Stimulated activated CD8-positive, alpha-beta memory T cell treated with anti-CD3 and anti-CD28 coated beads, Interleukin-15, amount 100 ng/mL, for 24 hours (primary cell): ENCODE results near the gene PLXNA4.
"Not testable (repeated sequence)": the region's sequence is repeated elsewhere in the genome, so short reads cannot be mapped to it uniquely, and the experiment has no call there.

ENCODE experiments used
- DNase-seq: peaks from one replicate; pipeline ENCODE4 v3.0.0-alpha.2; 2020; ENCODE audit warnings: low read depth

The PLXNA4 gene

GRCh38 chr7:132575982-132576720 lies at the start of gene PLXNA4:
Gene PLXNA4 (minus strand): TSS chr7:132576470. CDS start chr7:132508693, 67,777 bp downstream.
- no peak for DNase-seq

GRCh38 chr7:132625651-132626050 lies 49.4 kb upstream of the PLXNA4 start:
- DNase-seq, result no peak

GRCh38 chr7:132622081-132622480 lies 45.8 kb upstream of the PLXNA4 start:
- DNase-seq, result no peak

- no peak for DNase-seq
These were observed 43.7 kb upstream of the PLXNA4 start for GRCh38 chr7:132619967-132620366.

DNA sequence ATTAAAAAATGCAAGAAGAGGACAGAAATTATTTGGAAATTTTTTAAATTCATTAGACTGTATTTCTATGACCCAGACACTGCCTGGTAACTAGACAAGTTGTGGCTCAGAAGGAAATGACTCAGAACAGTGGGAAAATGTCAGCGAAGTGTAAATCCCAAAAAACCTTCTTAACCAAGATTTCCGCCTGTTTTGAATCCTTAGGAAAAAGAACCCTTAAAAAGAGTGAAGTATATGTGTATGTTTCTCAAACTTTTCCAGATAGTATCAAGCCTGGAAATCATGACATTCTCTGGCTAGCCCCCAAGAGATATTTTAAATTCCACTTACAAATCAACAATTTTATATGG lies 42.7 kb upstream of the PLXNA4 start:
- DNase-seq, result no peak

- DNase-seq, result no peak
These were observed 42.1 kb upstream of the PLXNA4 start for GRCh38 chr7:132618271-132618955.

DNA sequence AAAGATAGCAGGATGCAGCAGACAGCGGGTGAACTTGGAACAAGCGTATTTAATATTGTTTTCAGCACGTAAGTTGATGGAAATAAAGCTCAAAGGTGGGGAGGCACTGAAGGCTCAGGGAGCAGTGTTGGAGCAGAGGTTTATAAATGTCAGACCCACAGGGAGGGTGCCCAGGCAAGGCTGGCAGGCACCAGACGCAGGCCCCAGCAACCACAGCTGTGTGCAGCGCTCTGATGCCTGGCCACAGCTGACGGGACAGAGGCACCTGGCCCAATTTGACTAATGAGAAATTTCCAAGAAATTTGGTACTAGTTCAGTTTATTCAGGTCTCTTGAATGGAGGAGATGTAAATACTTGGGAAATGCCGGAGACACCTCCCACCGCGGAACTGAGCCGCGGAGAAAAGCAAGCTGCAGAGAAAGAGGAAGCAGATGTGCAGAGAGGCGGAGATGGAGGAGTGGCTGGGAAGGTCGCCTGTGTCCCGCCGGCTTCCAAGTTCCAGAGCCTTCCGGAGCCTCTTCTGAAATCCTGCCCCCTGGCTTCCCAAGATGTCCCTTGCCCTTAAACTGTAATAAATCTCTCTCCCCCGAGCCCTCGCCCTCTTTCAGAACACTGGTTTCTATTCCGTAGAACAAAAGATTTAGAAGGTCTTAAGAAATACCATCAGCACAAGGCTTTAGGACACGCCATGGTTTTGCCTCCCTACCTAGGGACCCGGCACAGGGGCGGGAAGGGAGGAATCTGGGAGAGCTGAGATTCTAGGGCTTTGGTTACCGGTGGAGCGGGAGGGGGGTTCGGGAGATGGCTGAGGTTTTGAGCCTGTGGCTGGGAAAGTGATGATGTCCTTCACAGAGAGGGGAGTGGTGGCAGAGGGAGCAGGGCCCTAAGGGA lies 38.4 kb upstream of the PLXNA4 start:
- DNase-seq, result no peak

DNA sequence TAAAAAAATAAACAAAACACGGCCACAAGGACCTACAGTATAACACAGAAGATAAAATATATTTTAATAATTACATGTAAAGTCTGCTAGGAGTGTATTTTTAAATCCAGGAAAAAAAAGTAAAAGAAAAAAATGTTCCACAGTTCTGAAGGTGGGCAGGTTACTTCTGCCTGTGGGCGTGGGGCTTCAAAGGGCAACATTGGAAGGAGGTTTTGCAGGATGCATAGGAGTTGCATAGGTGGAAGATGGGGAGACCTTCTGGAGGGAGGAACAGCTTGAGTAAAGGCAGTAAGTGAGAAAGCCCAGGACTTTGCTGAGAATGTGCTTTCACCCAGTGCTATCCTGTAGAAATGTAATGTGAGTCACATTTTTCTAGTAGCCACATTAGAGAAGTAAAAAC lies 37.5 kb upstream of the PLXNA4 start:
- DNase-seq, result no peak

DNA sequence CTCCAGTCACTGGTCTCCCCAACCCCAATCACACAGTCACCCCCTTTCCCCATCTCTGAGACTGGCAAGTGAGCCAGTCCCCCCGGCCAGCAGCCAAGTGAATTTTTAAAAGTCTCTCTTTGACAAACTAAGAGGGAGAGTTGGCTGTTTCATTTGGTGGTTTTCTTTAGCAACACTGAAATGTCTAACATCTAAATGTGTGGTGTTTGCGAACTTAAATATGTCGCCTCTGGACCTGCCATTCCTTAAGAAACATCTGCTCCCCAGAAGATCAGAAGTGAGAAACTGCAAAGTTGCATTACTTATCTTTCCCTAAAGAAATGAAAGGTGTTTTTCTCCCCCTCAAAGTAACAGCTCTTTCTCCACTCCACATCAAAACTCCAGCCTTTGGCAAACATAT lies 34.7 kb upstream of the PLXNA4 start:
- DNase-seq, result no peak

DNA sequence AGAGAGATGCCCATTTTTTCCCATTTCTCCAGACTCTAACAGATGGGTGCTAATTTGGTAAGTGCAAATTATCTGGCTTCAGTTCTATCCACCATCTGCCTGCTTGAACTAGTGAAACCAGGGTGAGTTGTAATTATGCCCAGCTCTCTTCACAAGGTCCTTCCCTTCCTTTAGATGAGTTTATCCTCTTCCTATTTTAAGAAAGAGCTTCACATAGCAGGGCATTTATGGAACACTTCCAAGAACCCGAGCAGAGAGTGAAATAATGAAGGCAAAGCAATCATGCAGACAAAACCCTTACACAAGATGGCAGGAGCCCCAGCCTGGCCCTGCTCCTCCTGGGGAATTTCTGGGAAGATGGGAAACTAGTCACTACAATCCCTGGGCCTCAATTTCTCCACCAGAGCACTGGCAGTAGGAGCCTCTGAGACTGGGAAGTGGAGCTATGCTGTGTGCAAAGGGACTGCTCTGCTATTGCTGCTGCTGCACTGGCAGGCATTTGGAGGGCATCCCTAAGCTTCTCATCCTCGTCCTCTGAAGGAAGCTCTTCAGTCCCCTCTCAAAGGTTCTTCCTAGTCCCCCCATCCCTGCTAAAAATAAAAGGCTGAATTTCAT lies 33.7 kb upstream of the PLXNA4 start:
- DNase-seq, result no peak

GRCh38 chr7:132609222-132609621 lies 33.0 kb upstream of the PLXNA4 start:
- DNase-seq, result no peak

DNA sequence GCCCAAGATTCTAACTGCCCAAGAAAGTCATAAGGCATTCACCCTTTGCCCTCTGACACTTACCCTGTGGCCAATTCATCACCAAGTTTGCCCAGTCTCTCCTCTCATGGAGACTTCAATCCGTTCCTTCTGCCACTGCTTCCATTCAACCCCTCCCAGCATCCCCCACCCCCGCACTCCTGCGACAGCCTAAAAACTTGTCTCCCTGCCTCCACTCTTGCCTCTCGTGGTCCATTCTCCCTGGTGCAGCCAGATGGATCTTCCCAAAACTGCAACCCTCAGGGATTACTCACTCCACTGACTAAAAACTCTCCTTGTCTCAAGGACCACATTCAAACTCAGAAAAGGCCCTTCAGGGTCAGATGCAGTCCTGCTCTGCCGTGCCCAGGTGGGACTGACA lies 32.3 kb upstream of the PLXNA4 start:
- no peak for DNase-seq

GRCh38 chr7:132607656-132608055 lies 31.4 kb upstream of the PLXNA4 start:
- DNase-seq, result no peak

DNA sequence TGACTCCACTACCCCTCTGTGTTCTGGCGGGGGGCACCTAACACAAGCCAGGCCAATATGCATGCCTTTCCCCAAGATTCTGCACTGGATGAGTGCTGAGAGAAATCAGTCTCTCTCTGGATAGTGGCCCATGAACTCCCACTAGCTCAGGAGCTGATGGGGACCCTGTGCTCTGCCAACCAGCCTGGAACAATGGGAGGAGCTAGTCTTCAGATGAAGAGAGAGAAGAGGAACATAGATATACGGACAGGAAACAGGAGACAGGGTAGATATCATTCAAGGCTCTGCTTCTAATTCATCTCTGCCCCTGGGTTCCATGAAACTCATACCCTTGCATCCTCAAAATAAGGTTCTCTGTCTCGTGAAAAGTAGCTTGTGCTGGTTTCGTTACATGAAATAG lies 27.9 kb upstream of the PLXNA4 start:
- no peak for DNase-seq

DNA sequence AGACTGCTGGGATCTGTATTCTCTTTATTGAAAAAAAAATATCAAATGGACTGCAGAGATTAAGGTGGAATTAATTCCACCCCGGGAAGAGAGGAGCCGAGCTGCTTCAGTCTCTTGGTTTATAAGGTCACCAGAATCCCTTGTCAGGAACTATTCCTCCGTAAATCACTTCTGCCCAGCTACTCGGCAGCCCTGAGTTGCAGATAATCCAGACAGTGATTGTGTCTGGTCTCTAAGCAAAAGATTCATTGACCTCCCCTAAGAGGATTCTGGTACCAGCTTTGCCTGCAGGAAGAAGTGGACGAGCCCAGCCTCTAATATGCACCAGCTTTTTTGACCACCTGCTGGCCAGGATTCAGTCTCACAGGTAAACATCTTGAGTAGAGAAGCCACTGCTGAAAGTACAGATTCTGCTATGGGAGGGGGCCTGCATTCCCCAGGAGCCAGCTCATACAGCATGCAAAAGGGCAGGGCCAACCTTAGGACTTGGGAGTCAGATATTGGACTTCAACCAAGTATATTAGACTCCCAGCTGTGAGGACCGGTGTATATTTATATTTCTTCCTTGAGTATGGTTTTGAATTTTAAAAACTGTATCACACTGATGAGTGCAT lies 27.1 kb upstream of the PLXNA4 start:
- no peak for DNase-seq

GRCh38 chr7:132601783-132602182 lies 25.5 kb upstream of the PLXNA4 start:
- DNase-seq, result no peak

DNA sequence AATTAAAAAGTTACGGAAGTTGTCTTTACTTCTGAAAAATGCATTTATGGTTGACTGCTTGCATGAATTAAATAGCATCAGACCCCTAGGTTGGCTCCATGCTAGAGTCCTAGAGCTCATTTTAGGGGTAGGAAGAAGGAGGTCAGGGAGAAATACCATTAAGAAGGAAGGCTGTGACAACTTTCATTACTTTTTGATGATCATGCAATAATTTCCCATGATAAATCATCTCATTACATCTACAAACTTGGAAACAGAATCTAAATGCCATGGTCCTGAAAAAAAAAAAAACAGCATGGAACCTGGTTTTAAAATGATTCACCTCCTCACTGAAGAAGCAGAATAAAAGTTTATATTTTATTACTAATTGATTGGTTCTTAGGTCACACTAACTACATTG lies 20.3 kb upstream of the PLXNA4 start:
- no peak for DNase-seq

- DNase-seq, result not testable (repeated sequence)
These were observed 18.5 kb upstream of the PLXNA4 start for GRCh38 chr7:132594741-132595140.

- DNase-seq, result no peak
These were observed 16.7 kb upstream of the PLXNA4 start for GRCh38 chr7:132592936-132593335.

DNA sequence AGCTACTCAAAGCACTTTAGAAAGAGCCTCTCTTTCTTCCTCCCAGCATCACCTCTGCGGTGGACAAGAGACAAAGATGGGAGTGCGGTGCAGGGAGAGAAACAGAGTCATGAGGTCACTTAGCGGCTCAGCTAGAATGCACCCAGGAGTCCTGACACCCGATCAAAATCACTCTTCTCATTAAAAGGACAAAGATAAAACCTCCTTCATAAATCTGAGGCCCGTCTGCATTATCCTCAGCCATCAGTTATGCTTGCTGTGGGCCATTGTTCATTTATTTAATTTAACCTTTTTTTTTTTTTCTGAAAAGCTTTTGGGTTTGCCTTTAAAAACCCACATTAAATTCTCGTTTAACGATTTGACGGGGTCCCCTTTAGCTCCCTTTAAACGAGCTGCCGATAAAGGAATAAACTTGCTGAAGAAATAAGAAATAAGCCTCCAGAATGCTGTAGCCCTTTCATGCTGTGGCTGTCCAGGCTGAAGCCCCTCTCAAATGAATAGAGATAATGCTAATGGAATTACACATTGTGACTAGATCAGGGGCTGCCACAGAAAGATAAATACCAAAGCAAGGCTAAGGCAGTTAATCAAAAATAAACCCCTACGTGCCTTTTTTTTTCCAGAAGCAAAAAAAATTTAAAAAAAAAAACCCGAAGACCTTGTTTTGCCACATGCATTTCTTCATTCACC lies 16.1 kb upstream of the PLXNA4 start:
- no peak for DNase-seq

GRCh38 chr7:132590162-132590561 lies 13.9 kb upstream of the PLXNA4 start:
- DNase-seq, result no peak
